ENCODE data around the gene PDS5B.
"Not testable (repeated sequence)": the region's sequence is repeated elsewhere in the genome, so short reads cannot be mapped to it uniquely, and the experiment has no call there.

Gene PDS5B

GRCh38 chr13:32716201-32716600, 129.9 kb downstream of the PDS5B start:
- CTCF ChIA-PET; H3K27ac ChIP-seq (ENCODE audit: extremely low read depth, low read depth, low read length); POLR2A ChIA-PET; H3K9me3 ChIP-seq (ENCODE audit: control insufficient read depth, insufficient read depth, low read depth, low read length); H3K4me3 ChIP-seq (ENCODE audit: low read depth, low read length); H3K4me1 ChIP-seq (ENCODE audit: control insufficient read depth, insufficient read depth, low read length): not testable (repeated sequence)
- H3K36me3 ChIP-seq (ENCODE audit: control insufficient read depth in 2 of 2, insufficient read depth in 1 of 2, low read length in 2 of 2), result peaks cover 0 to 17% of the 10 kb centered on the region in 2 experiments; a peak in 2 of 3 replicates

DNA sequence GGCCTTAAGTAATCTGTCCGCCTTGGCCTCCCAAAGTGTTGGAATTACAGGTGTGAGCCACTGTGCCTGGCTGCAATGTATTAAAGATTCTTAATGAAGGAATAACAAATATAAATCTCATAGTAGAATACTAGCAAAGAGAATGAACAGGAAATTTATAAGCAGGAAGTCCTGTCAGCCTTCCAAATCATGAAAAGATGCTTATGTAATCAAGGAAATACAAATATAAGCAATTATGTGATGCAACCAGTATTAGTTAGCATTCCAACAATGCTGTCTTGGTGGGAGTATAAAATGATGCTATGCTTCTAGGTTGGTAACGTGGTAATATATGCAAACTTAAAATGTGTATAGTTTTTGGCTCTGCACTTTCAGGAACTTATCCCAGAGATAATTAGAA, 133.8 kb downstream of the PDS5B start:
- TF ChIP-seq REST (tag by site-specific recombination; IDR thresholded peaks at IDR 0.05) (no peak), ZNF133 (tag by site-specific recombination; IDR thresholded peaks at IDR 0.05) (no peak), RBAK (tag by site-specific recombination; IDR thresholded peaks at IDR 0.05) (no peak), ZNF707 (tag by site-specific recombination; IDR thresholded peaks at IDR 0.05) (no peak), ZNF423 (tag by site-specific recombination; IDR thresholded peaks at IDR 0.05) (no peak), ZNF202 (tag by site-specific recombination; IDR thresholded peaks at IDR 0.05; ENCODE audit: borderline replicate concordance) (no peak), KLF10 (tag by site-specific recombination; IDR thresholded peaks at IDR 0.05) (no peak)
- TF ChIP-seq, protein P1, sequence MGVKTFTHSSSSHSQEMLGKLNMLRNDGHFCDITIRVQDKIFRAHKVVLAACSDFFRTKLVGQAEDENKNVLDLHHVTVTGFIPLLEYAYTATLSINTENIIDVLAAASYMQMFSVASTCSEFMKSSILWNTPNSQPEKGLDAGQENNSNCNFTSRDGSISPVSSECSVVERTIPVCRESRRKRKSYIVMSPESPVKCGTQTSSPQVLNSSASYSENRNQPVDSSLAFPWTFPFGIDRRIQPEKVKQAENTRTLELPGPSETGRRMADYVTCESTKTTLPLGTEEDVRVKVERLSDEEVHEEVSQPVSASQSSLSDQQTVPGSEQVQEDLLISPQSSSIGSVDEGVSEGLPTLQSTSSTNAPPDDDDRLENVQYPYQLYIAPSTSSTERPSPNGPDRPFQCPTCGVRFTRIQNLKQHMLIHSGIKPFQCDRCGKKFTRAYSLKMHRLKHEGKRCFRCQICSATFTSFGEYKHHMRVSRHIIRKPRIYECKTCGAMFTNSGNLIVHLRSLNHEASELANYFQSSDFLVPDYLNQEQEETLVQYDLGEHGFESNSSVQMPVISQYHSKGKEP (tag by site-specific recombination; IDR thresholded peaks at IDR 0.05), result no peak
- ChIA-PET CTCF (no interaction called here), POLR2A (no interaction called here)
- no peak overlapping the region for H3K4me3 ChIP-seq (ENCODE audit: low read depth, low read length)
- H3K4me1 ChIP-seq (ENCODE audit: control insufficient read depth, insufficient read depth, low read length), result no peaks in the 10 kb centered on the region
- peaks cover 0 to 3% of the 10 kb centered on the region in 2 experiments; a peak in 2 of 3 replicates for H3K36me3 ChIP-seq (ENCODE audit: control insufficient read depth in 2 of 2, insufficient read depth in 1 of 2, low read length in 2 of 2)
- no peak overlapping the region for H3K27ac ChIP-seq (ENCODE audit: extremely low read depth, low read depth, low read length)
- no peaks in the 10 kb centered on the region for H3K9me3 ChIP-seq (ENCODE audit: control insufficient read depth, insufficient read depth, low read depth, low read length)

- CTCF ChIA-PET; H3K9me3 ChIP-seq (ENCODE audit: control insufficient read depth, insufficient read depth, low read depth, low read length); H3K4me1 ChIP-seq (ENCODE audit: control insufficient read depth, insufficient read depth, low read length); H3K36me3 ChIP-seq (ENCODE audit: control insufficient read depth in 2 of 2, insufficient read depth in 1 of 2, low read length in 2 of 2); POLR2A ChIA-PET; H3K4me3 ChIP-seq (ENCODE audit: low read depth, low read length); H3K27ac ChIP-seq (ENCODE audit: extremely low read depth, low read depth, low read length): not testable (repeated sequence)
Measured at GRCh38 chr13:32721131-32722034, 135.1 kb downstream of the PDS5B start.

GRCh38 chr13:32722340-32722739, 136.1 kb downstream of the PDS5B start:
- Histone ChIP-seq H3K4me1 (ENCODE audit: control insufficient read depth, insufficient read depth, low read length) (no peaks in the 10 kb centered on the region), H3K36me3 (ENCODE audit: control insufficient read depth in 2 of 2, insufficient read depth in 1 of 2, low read length in 2 of 2) (peaks cover 0 to 3% of the 10 kb centered on the region in 2 experiments; a peak in 2 of 3 replicates), H3K4me3 (ENCODE audit: low read depth, low read length) (no peak overlapping the region), H3K27ac (ENCODE audit: extremely low read depth, low read depth, low read length) (no peak overlapping the region), H3K9me3 (ENCODE audit: control insufficient read depth, insufficient read depth, low read depth, low read length) (no peaks in the 10 kb centered on the region)
- POLR2A ChIA-PET, result no interaction called here
- CTCF ChIA-PET, result interaction anchor here (0.6 kb wide), 1 partner anchor 53 kb away, joined by 3 read pairs; no protein-coding TSS in a partner anchor
- no peak for TF ChIP-seq ZNF610 (tag by site-specific recombination; IDR thresholded peaks at IDR 0.05; ENCODE audit: borderline replicate concordance)

All from HEK293 (cell line).